Renal cortical epithelial cell (primary cell): ENCODE results near the gene MCTP1. TPM values are rescaled to one million over a fixed set of nuclear protein-coding genes. Genes with fewer than 3 reads are reported as not detected.

Source experiments
- DNase-seq: peaks from one replicate; pipeline ENCODE4 v3.0.0-alpha.2; 2011; ENCODE audit warnings: low read depth
- total RNA-seq: library from RNA; depleted of rRNA; stranded (reverse); fragments of >200 nt; gene quantifications from 2 replicates; pipeline ENCODE4 v1.2.3, GENCODE V29; 2014

The MCTP1 gene
- total RNA-seq, 1 donor from 2014 or later: 22.3 TPM

DNA sequence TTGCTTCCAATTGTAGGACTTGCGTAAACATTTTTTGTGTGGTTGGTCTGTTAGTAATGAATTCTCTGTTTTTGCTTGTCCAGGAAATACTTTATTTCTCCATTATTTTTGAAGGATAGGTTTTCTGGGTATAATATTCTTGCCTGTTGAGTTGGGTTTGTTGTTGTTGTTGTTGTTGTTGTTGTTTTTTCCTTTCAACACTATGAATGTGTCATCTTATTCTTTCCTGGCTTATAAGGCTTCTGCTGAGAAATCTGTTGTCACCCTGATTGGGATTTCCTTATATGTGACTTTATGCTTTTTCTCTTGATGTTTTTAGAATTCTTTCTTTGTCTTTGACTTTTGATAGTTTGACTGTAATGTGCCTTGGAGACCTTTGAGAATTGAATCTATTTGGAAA is 626.6 kb downstream of the MCTP1 start:
- no peak for DNase-seq

Other genes starting within 250 kb of the MCTP1 start
- gene FAM81B, start 106.3 kb upstream of the MCTP1 start, total RNA-seq: not detected in 2 replicates